ENCODE results near the gene NSUN4.

DNA sequence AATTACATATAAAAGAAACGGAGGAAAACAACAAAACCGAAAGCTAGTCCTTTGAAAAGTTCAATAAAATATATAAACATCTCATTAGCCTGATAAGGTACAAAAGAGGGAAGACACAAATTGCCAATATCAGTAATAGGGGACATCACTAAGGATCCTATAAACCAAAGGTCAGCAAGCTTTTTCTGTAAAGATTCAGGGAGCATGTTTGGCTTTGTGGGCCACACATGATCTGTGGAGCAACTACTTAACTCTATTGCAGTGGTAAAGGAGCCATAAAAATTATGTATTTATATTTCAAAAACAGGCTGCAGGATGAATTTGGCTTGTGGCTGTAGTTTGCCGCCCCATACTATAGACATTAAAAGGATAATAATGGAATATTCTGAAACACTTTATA lies 5.5 kb upstream of the NSUN4 start:
- no peak for TF ChIP-seq ZNF274 (IDR thresholded peaks at IDR 0.05; ENCODE audit: low read depth, low read length)
- no peak for TF ChIP-seq YY1 (IDR thresholded peaks at IDR 0.05; ENCODE audit: insufficient read depth, insufficient read length)
- TF ChIP-seq SUZ12 (IDR thresholded peaks at IDR 0.05; ENCODE audit: extremely low read depth, insufficient read depth, insufficient read length): no peak
